Liver (tissue), 9 donors: Measurements from ENCODE around the gene TSC1. TPM values are rescaled to one million over a fixed set of nuclear protein-coding genes. Genes with fewer than 3 reads are reported as not detected.

Source experiments
- DNase-seq: peaks from one replicate; pipeline ENCODE4 v3.0.0-alpha.2; 2017; ENCODE audit warnings: low spot score
- H3K27ac ChIP-seq, 2 donors: one replicate each; pipeline ENCODE4 v1.7.0; 2013; ENCODE audit warnings: inconsistent platforms in 2 of 2, low read length in 2 of 2, control low read depth in 1 of 2, low read depth in 1 of 2, mild to moderate bottlenecking in 1 of 2
- H3K27me3 ChIP-seq, 4 donors: one replicate each; pipeline versions ENCODE4 v1.6.1 to v1.7.0; 2013; ENCODE audit warnings: low read length in 3 of 4, inconsistent platforms in 1 of 4, mild to moderate bottlenecking in 1 of 4, moderate library complexity in 1 of 4; ENCODE audit not compliant: control insufficient read depth in 4 of 4, insufficient read depth in 4 of 4
- H3K36me3 ChIP-seq, 4 donors: one replicate each; pipeline versions ENCODE4 v1.6.1 to v1.7.0; 2013; ENCODE audit warnings: low read length in 3 of 4, mild to moderate bottlenecking in 3 of 4, low read depth in 1 of 4, moderate library complexity in 1 of 4; ENCODE audit not compliant: control insufficient read depth in 4 of 4, insufficient read depth in 3 of 4
- H3K4me1 ChIP-seq, 4 donors: one replicate each; pipeline versions ENCODE4 v1.6.1 to v1.7.0; 2013; ENCODE audit warnings: low read length in 3 of 4, mild to moderate bottlenecking in 3 of 4, moderate library complexity in 1 of 4; ENCODE audit not compliant: control insufficient read depth in 4 of 4, insufficient read depth in 4 of 4
- H3K4me3 ChIP-seq, 3 donors: one replicate each; pipeline versions ENCODE4 v1.6.1 to v1.7.0; 2013; ENCODE audit warnings: low read length in 3 of 3, control low read depth in 1 of 3, low read depth in 1 of 3, mild to moderate bottlenecking in 1 of 3
- H3K9ac ChIP-seq, 2 donors: one replicate each; pipeline ENCODE4 v1.7.0; 2013; ENCODE audit warnings: low read length in 2 of 2, mild to moderate bottlenecking in 2 of 2, moderate library complexity in 2 of 2, control low read depth in 1 of 2, low read depth in 1 of 2
- H3K9me3 ChIP-seq, 4 donors: one replicate each; pipeline versions ENCODE4 v1.6.1 to v1.7.0; 2013; ENCODE audit warnings: low read length in 3 of 4; ENCODE audit not compliant: control insufficient read depth in 4 of 4
- EGR1 ChIP-seq, 2 donors: IDR thresholded peaks; 2 replicates each; pipeline ENCODE4 v1.6.1; 2016 to 2018; ENCODE audit warnings: antibody characterized with exemption in 2 of 2, low read depth in 2 of 2
- FOXA1 ChIP-seq: IDR thresholded peaks from 2 replicates; pipeline ENCODE4 v1.6.1; 2016; ENCODE audit warnings: antibody characterized with exemption
- HNF4A ChIP-seq, 2 donors: conservative IDR thresholded peaks; 2 replicates each; pipeline ENCODE4 v1.6.1; 2016; ENCODE audit warnings: antibody characterized with exemption in 2 of 2, mild to moderate bottlenecking in 2 of 2
- JUND ChIP-seq, 2 donors: IDR thresholded peaks; 2 replicates each; pipeline ENCODE4 v1.6.1; 2016; ENCODE audit warnings: antibody characterized with exemption in 2 of 2
- NR2F2 ChIP-seq: IDR thresholded peaks from 2 replicates; pipeline ENCODE4 v1.6.1; 2016; ENCODE audit warnings: antibody characterized with exemption
- RAD21 ChIP-seq, 2 donors: IDR thresholded peaks; 2 replicates each; pipeline ENCODE4 v1.6.1; 2016; ENCODE audit warnings: antibody characterized with exemption in 2 of 2, mild to moderate bottlenecking in 2 of 2
- RXRA ChIP-seq, 2 donors: IDR thresholded peaks; 2 replicates each; pipeline ENCODE4 v1.6.1; 2017 to 2018; ENCODE audit warnings: antibody characterized with exemption in 2 of 2, mild to moderate bottlenecking in 1 of 2
- SP1 ChIP-seq: IDR thresholded peaks from 2 replicates; pipeline ENCODE4 v1.6.1; 2018; ENCODE audit warnings: antibody characterized with exemption, mild to moderate bottlenecking
- TAF1 ChIP-seq: conservative IDR thresholded peaks from 2 replicates; pipeline ENCODE4 v1.6.1; 2016; ENCODE audit warnings: antibody characterized with exemption, mild to moderate bottlenecking
- YY1 ChIP-seq: IDR thresholded peaks from 2 replicates; pipeline ENCODE4 v1.6.1; 2016; ENCODE audit warnings: antibody characterized with exemption, mild to moderate bottlenecking
- WGBS: extraction: QIAGEN DNeasy Blood & Tissue Kit; methylation state at CpG from one replicate; pipeline ENCODE4 v1.1.7; 2013; 5-methylcytosine and 5-hydroxymethylcytosine counted together
- polyA plus RNA-seq, 2 donors: library from polyadenylated mRNA; stranded (reverse) in 1 of 2; unstranded in 1 of 2; fragments of 200-250 nt in 1 of 2; fragments of >200 nt in 1 of 2; fragmentation: Nextera tagmentation in 1 of 2; extraction: Ambion mirVana in 1 of 2; gene quantifications; one replicate each; pipeline versions ENCODE4 v1.2.1 to v1.2.3, GENCODE V29; 2013 to 2015
- total RNA-seq, 2 donors: library from RNA; depleted of rRNA; stranded (reverse); fragments of >200 nt; gene quantifications; one replicate each; pipeline ENCODE4 v1.2.3, GENCODE V29; 2014
- TF ChIP-seq, protein P1 (sequence below): fragments of 150-350 bp; IDR thresholded peaks from 2 replicates; pipeline ENCODE4 v1.5.1; 2017; ENCODE audit warnings: improper control_type of control experiment, low read depth, low read length; ENCODE audit not compliant: missing input control
- TF ChIP-seq, protein P2 (sequence below): IDR thresholded peaks from 2 replicates; pipeline ENCODE4 v1.6.1; 2016; ENCODE audit warnings: antibody characterized with exemption
- TF ChIP-seq, protein P3 (sequence below): IDR thresholded peaks from 2 replicates; pipeline ENCODE4 v1.6.1; 2016; ENCODE audit warnings: antibody characterized with exemption
- TF ChIP-seq, protein P4 (sequence below): IDR thresholded peaks from 2 replicates; pipeline ENCODE4 v1.6.1; 2016; ENCODE audit warnings: antibody characterized with exemption, mild to moderate bottlenecking
- donor health status: healthy.
- donor health status: healthy.
- donor health status: healthy.
- donor health status: healthy.
- donor health status: healthy.

The TSC1 gene
- total and polyA plus RNA-seq, 4 donors: 4.6 to 33.5 (median 15.6) TPM

DNA sequence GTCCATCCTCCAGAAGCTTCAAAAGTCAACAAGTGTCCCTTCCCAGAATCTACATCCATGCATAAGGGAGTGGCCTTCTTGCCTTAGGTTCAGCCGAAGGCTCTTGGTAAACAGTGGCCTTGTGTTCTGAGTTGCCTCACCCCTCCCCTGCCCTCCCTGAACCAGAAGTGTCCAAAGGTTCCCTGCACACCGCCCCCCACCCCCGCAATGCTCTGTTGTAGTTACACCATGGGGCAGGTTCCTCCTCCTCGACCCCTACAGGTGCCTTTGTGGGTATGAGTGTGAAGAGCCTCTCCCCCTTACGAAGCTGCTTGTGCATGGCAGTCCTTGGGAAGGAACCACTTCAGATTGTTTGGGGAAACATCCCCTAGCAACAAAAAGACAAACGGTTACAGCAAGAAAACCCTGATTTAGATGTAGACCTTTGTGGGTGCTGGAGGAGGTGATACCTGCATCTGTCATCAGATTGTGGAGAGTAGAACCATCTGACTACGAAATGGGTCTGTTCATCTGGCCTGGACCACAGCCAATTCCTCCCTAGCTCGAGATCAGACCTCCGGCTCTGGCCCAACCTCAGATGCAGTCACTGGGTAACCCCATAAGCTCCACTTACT, 58.6 kb downstream of the TSC1 start:
- no peak overlapping the region for H3K9ac ChIP-seq
- no peak overlapping the region for H3K4me3 ChIP-seq
- H3K4me1 ChIP-seq: no peaks in the 10 kb centered on the region
- no peaks in the 10 kb centered on the region for H3K36me3 ChIP-seq
- 59% methylated on average over 9 of the region's 9 CpGs for WGBS
- TF ChIP-seq RXRA (IDR thresholded peaks at IDR 0.05): no peak
- DNase-seq: peak; percentile 50
- H3K27ac ChIP-seq: no peak overlapping the region
- no peaks in the 10 kb centered on the region for H3K9me3 ChIP-seq
- H3K27me3 ChIP-seq: no peaks in the 10 kb centered on the region

DNA sequence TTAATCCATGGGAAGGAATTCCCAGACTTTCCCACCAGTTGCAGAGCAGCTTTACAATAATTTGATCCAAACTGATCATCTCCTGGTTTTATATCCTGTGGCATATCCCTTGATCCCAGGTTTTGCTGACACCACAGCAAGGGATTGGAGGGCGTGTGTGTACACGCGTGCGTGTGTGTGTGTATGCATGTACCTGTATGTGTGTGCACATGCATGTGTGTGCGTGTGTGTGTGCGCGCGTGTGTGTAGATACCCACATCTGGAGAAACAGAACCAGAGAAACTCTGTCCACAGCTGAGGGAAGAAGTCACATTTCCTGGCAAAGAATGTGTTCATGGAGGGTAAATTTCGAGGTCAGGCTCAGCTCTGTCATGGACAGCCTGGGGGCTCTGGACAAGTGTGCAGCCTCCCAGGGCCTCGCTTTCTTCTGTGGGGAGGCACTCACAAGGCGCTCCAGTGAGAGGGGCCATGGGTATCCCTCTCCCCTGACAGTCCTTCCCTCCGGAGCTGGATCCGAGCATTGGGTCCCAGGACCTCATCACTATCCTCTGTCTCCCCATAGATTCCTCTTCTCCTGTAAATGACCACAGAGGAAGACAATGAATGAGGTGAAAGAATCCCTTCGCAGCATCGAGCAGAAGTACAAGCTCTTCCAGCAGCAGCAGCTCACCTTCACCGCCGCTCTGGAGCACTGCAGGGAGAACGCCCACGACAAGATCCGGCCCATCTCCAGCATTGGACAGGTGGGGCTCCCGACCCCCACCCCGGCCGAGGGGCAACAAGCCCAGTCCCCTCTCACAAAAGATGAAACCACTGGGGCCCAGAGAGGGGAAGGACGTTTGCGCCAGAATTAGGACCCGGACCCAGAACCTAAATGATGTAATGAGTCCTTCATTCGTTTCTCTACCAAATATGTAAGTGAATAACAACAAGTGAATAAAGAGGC, 60.8 kb downstream of the TSC1 start:
- WGBS: 94% methylated on average over 27 of the region's 27 CpGs
- DNase-seq: no peak

DNA sequence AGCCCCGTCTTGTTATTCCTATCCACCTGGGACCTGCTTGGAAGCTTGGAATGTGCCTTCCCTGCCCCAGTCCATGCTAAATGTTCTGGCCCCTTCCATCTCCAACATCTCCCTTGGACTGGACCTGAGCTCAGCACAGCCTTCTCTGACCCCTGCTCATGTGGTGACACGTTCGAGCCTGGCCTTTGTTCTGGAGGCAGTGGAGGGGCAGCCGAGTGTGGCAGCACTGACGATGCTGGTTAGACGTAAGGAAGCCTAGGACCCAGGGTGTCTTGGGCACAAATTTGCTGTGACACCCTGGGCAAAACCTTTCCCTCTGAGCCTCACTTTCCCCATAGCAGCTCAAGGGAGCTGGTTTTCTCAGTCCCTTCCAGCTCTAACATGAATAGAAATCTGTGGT, 61.8 kb downstream of the TSC1 start:
- 86% methylated on average over 6 of the region's 6 CpGs for WGBS
- H3K4me1 ChIP-seq: peaks cover 0 to 12% (median 2%) of the 10 kb centered on the region in 4 donors
- no peak overlapping the region for H3K4me3 ChIP-seq
- DNase-seq: no peak
- no peaks in the 10 kb centered on the region for H3K36me3 ChIP-seq
- no peak overlapping the region for H3K27ac ChIP-seq
- no peaks in the 10 kb centered on the region for H3K9me3 ChIP-seq
- no peak overlapping the region for H3K9ac ChIP-seq
- H3K27me3 ChIP-seq: no peaks in the 10 kb centered on the region
- TF ChIP-seq, protein P1, sequence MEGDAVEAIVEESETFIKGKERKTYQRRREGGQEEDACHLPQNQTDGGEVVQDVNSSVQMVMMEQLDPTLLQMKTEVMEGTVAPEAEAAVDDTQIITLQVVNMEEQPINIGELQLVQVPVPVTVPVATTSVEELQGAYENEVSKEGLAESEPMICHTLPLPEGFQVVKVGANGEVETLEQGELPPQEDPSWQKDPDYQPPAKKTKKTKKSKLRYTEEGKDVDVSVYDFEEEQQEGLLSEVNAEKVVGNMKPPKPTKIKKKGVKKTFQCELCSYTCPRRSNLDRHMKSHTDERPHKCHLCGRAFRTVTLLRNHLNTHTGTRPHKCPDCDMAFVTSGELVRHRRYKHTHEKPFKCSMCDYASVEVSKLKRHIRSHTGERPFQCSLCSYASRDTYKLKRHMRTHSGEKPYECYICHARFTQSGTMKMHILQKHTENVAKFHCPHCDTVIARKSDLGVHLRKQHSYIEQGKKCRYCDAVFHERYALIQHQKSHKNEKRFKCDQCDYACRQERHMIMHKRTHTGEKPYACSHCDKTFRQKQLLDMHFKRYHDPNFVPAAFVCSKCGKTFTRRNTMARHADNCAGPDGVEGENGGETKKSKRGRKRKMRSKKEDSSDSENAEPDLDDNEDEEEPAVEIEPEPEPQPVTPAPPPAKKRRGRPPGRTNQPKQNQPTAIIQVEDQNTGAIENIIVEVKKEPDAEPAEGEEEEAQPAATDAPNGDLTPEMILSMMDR: no peak
- TF ChIP-seq, protein P2, sequence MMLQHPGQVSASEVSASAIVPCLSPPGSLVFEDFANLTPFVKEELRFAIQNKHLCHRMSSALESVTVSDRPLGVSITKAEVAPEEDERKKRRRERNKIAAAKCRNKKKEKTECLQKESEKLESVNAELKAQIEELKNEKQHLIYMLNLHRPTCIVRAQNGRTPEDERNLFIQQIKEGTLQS: no peak
- TF ChIP-seq EGR1 (IDR thresholded peaks at IDR 0.05; ENCODE audit: low read depth in 2 of 2): no peak
- TF ChIP-seq HNF4A (conservative IDR thresholded peaks at IDR 0.05): no peak
- TF ChIP-seq, protein P3, sequence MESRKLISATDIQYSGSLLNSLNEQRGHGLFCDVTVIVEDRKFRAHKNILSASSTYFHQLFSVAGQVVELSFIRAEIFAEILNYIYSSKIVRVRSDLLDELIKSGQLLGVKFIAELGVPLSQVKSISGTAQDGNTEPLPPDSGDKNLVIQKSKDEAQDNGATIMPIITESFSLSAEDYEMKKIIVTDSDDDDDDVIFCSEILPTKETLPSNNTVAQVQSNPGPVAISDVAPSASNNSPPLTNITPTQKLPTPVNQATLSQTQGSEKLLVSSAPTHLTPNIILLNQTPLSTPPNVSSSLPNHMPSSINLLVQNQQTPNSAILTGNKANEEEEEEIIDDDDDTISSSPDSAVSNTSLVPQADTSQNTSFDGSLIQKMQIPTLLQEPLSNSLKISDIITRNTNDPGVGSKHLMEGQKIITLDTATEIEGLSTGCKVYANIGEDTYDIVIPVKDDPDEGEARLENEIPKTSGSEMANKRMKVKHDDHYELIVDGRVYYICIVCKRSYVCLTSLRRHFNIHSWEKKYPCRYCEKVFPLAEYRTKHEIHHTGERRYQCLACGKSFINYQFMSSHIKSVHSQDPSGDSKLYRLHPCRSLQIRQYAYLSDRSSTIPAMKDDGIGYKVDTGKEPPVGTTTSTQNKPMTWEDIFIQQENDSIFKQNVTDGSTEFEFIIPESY: no peak
- TF ChIP-seq JUND (IDR thresholded peaks at IDR 0.05): no peak
- no peak for TF ChIP-seq YY1
- TF ChIP-seq TAF1: no peak

More for the DNA sequence above, 60.8 kb downstream of the TSC1 start:
- TF ChIP-seq NR2F2 (no peak), YY1 (no peak), FOXA1 (no peak), SP1 (no peak), RXRA (IDR thresholded peaks at IDR 0.05) (no peak), RAD21 (IDR thresholded peaks at IDR 0.05) (no peak)
- TF ChIP-seq, protein P4, sequence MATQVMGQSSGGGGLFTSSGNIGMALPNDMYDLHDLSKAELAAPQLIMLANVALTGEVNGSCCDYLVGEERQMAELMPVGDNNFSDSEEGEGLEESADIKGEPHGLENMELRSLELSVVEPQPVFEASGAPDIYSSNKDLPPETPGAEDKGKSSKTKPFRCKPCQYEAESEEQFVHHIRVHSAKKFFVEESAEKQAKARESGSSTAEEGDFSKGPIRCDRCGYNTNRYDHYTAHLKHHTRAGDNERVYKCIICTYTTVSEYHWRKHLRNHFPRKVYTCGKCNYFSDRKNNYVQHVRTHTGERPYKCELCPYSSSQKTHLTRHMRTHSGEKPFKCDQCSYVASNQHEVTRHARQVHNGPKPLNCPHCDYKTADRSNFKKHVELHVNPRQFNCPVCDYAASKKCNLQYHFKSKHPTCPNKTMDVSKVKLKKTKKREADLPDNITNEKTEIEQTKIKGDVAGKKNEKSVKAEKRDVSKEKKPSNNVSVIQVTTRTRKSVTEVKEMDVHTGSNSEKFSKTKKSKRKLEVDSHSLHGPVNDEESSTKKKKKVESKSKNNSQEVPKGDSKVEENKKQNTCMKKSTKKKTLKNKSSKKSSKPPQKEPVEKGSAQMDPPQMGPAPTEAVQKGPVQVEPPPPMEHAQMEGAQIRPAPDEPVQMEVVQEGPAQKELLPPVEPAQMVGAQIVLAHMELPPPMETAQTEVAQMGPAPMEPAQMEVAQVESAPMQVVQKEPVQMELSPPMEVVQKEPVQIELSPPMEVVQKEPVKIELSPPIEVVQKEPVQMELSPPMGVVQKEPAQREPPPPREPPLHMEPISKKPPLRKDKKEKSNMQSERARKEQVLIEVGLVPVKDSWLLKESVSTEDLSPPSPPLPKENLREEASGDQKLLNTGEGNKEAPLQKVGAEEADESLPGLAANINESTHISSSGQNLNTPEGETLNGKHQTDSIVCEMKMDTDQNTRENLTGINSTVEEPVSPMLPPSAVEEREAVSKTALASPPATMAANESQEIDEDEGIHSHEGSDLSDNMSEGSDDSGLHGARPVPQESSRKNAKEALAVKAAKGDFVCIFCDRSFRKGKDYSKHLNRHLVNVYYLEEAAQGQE: no peak
- TF ChIP-seq, protein P1: no peak
- peaks cover 0 to 4% (median 0%) of the 10 kb centered on the region in 4 donors for H3K4me1 ChIP-seq
- no peaks in the 10 kb centered on the region for H3K36me3 ChIP-seq
- H3K9me3 ChIP-seq: no peaks in the 10 kb centered on the region
- H3K4me3 ChIP-seq: no peak overlapping the region
- H3K27me3 ChIP-seq: no peaks in the 10 kb centered on the region
- H3K27ac ChIP-seq: no peak overlapping the region
- H3K9ac ChIP-seq: no peak overlapping the region
